ENCODE measurements around the gene PNLDC1. TPM values are rescaled to one million over a fixed set of nuclear protein-coding genes. Genes with fewer than 3 reads are reported as not detected.
"Not testable (repeated sequence)": the region's sequence is repeated elsewhere in the genome, so short reads cannot be mapped to it uniquely, and the experiment has no call there.

PNLDC1 gene
- total RNA-seq, 2 donors from 2014 or later, result 0.74 to 0.82 TPM

DNA sequence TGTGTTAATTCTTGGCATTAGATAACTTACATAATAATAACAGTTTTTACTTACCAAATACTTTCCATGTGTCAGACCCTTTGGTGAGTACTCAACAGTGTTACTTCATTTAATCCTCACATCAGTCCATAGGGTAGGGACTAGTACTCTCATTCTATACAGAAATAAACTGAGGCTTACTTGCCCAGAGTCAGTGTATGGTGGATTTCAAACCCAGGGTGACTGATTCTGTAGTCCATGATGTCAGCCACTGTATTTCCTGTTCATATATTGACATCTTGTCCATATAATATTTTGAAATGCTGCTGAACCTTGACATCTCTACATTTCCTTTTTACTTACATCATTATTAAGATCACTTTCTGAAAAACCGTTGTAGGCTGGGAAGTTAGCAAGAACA is 2.5 kb upstream of the PNLDC1 start:
- Mint-ChIP-seq H3K9me3 (no peaks in the 10 kb centered on the region), H3K27ac (no peak overlapping the region), H3K4me1 (peaks cover 18% of the 10 kb centered on the region), H3K36me3 (ENCODE audit: low read depth) (peaks cover 69% of the 10 kb centered on the region), H3K4me3 (no peak overlapping the region), H3K27me3 (no peaks in the 10 kb centered on the region)
- ATAC-seq (replicated peaks), result no peak

DNA sequence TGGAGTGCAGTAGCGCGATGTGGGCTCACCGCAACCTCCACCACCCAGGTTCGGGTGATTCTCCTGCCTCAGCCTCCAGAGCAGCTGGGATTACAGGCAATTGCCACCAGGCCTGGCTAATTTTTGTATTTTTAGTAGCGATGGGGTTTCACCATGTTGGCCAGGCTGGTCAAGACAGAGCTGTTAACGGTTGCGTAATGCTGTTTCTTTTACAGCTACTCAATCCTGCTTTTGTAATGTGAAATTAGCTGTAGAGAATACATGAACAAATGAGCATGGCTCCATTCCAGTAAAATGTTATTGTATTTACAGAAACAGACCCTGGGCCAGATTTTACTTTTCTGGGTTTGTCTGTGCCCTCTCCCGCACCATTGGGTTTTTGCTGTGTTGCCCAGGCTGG is 1.9 kb downstream of the PNLDC1 start:
- Mint-ChIP-seq H3K36me3 (ENCODE audit: low read depth) (peaks cover 25% of the 10 kb centered on the region), H3K4me1 (peaks cover 6% of the 10 kb centered on the region), H3K27me3 (no peaks in the 10 kb centered on the region), H3K4me3 (no peak overlapping the region), H3K9me3 (no peaks in the 10 kb centered on the region), H3K27ac (no peak overlapping the region)
- no peak for ATAC-seq (replicated peaks)

DNA sequence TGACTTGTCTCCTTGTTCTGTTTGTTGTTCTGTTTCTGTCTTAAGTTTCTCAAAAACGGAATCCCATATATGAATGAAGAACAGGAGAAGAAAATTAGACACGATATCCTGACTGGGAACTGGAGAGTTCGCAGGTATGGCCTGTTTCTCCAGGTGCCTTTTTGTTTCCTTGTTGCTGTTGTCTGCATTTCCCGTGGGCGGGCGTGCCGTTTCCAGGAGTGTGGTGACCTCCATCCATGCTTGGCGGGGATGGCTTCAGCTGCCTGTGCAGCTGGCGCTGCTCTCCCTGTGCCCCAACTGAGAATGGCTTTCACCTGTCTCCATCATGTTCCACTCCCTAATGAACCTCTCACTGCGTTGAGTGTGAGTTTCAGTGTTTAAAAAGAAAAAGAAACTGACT is 4.4 kb downstream of the PNLDC1 start:
- Mint-ChIP-seq H3K4me3 (no peak overlapping the region), H3K36me3 (ENCODE audit: low read depth) (no peaks in the 10 kb centered on the region), H3K27ac (peak overlapping the region; percentile 32), H3K9me3 (no peaks in the 10 kb centered on the region), H3K4me1 (no peaks in the 10 kb centered on the region), H3K27me3 (no peaks in the 10 kb centered on the region)
- no peak for ATAC-seq (replicated peaks)

DNA sequence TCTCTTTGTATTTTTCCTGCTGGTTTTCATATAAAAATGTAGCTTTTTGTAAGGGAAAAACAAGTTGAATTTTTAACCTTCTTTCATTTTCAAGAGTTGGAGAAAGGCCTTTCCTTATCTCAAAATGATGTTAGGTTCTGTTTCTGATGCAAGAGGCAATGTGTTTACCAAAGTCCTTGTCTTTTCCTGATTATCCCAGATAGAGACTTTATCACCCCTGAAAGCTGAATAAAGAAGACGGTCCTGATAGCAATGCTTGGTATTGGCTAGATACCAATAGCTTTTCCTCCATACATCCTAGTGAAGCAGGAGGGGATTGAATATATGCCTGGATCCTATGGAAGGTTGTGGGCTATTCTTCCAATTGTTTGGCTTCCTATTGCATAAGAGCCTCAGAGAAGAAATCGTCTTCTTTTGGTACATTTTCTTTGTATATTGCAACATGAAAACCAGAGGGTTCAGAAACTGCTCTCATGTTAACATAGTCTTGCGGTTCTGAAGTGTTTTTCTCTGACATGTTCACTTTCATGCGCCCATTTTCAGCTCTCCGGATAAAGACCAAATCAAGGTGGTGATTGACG is 5.5 kb downstream of the PNLDC1 start:
- ATAC-seq (replicated peaks), result no peak

DNA sequence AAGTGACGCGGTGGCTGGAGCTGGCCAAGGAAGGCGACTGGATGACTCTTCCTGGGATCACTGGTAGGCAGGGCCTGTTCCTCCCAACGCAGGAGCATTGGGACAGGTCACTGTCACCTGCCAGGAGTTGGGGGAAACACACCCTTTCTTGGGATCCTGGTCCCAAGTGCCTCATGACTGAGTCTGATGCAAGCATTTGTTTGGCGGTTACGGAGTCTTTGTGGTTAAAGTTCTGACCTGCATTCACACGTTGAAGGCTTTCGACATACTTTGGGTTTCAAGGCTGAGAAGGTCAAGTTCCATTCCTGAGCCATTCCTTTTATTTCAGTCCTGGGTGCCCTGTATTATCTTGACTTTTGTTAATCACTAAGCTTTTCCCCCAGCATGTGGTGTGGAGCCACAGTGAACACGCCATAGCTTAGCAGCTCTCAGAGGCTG is 6.0 kb downstream of the PNLDC1 start:
- Mint-ChIP-seq H3K4me3 (no peak overlapping the region), H3K27me3 (no peaks in the 10 kb centered on the region), H3K36me3 (ENCODE audit: low read depth) (no peaks in the 10 kb centered on the region), H3K4me1 (no peaks in the 10 kb centered on the region), H3K9me3 (no peaks in the 10 kb centered on the region), H3K27ac (no peak overlapping the region)
- no peak for ATAC-seq (replicated peaks)

More for the DNA sequence above, 5.5 kb downstream of the PNLDC1 start:
- Mint-ChIP-seq H3K27ac (no peak overlapping the region), H3K27me3 (no peaks in the 10 kb centered on the region), H3K9me3 (no peaks in the 10 kb centered on the region), H3K4me3 (no peak overlapping the region), H3K4me1 (no peaks in the 10 kb centered on the region), H3K36me3 (ENCODE audit: low read depth) (no peaks in the 10 kb centered on the region)

DNA sequence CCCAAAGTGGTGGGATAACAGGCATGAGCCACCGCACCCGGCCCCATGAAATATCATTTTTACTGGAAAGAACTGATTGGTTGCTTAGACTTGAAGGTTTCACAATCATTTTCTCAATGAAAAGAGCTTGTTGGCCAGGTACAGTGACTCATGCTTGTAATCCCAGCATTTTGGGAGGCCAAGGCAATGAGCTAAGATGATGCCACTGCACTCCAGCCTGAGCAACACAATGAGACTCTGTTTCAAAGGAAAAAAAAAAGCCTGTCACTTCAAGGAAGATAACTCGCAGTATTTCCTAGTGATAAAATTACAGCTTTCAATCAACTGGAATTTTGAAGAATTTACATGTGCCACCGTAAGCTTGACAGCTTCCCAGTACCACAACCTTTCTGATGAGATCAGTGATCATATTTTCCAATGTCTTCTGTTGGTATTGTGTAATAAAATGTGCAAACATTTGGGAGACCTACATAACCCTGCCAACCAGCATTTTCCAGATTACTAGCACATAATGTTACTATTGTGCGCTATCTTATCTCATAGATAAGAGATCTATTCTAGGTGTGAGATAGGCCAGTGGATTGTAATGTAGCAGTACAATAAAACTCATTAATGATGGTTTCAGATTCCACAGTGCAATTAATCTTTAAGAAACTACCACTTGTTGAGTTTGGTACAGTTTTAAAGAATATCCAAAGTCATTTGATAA is 7.2 kb downstream of the PNLDC1 start:
- Mint-ChIP-seq H3K27me3 (no peaks in the 10 kb centered on the region), H3K9me3 (no peaks in the 10 kb centered on the region), H3K27ac (no peak overlapping the region), H3K36me3 (ENCODE audit: low read depth) (no peaks in the 10 kb centered on the region), H3K4me1 (no peaks in the 10 kb centered on the region), H3K4me3 (no peak overlapping the region)
- ATAC-seq (replicated peaks), result no peak

DNA sequence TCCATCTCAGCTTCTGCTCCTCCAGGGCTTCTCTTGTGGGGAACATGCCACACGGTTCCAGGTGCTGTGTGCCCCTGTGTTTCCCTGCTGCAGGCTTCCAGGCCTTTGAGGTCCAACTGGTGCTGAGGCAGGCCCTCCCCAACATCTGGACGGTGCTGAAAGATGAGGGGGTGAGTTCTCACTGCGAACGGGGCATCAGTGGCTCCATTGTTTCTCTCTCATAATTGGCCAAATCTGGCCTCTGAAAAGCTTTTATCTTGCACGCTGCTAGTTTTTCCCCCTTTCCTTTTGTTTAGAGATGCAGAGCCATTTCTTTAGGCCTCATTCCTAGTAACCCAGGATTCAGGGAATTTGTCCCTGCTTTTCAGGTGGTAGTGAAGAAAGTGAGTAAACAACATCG is 8.6 kb downstream of the PNLDC1 start:
- H3K4me1 Mint-ChIP-seq, result no peaks in the 10 kb centered on the region
- ATAC-seq (replicated peaks), result no peak
- no peaks in the 10 kb centered on the region for H3K27me3 Mint-ChIP-seq
- H3K36me3 Mint-ChIP-seq (ENCODE audit: low read depth), result no peaks in the 10 kb centered on the region
- no peak overlapping the region for H3K4me3 Mint-ChIP-seq
- no peaks in the 10 kb centered on the region for H3K9me3 Mint-ChIP-seq
- no peak overlapping the region for H3K27ac Mint-ChIP-seq

DNA sequence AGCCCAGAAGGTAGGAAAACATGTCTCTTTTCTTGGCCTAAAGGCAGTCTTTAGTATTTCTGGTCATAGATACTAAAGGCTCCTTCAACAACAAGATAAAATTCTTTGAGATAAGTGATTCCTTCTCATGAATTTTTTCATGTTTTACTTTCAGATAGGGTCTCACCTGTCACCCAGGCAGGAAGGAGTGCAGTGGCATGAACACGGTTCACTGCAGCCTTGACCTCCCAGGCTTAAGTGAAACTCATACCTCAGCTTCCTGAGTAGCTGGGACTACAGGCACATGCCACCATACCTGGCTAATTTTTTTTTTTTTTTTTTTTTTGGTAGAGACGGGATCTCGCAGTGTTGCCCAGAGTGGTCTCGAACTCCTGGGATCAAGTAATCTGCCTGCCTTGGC is 9.1 kb downstream of the PNLDC1 start:
- Mint-ChIP-seq H3K27ac (no peak overlapping the region), H3K4me3 (no peak overlapping the region), H3K9me3 (no peaks in the 10 kb centered on the region), H3K27me3 (no peaks in the 10 kb centered on the region), H3K36me3 (ENCODE audit: low read depth) (no peaks in the 10 kb centered on the region), H3K4me1 (no peaks in the 10 kb centered on the region)
- no peak for ATAC-seq (replicated peaks)

DNA sequence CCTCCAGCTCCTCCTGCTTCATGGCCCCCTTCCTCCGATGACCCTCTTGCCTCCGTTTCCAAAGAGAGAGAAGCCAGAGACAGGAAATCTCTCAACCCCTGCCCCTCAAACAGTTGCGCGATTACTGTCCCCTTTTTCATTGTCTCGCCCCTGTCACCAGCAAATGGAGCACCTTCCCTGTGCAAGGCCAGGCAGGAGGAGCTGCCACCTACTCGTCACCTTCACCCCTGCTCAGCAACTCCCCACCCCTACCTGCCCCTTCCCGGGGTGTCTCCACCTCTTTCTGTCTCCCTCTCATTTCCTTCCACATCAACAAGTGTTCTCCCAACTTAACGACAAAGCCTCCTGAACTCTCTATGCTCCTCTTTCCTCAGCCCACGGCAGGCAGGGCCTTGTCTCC is 13.7 kb downstream of the PNLDC1 start:
- H3K4me3 Mint-ChIP-seq, result no peak overlapping the region
- H3K4me1 Mint-ChIP-seq, result no peaks in the 10 kb centered on the region
- H3K27me3 Mint-ChIP-seq, result no peaks in the 10 kb centered on the region
- no peak for ATAC-seq (replicated peaks)
- H3K27ac Mint-ChIP-seq, result no peak overlapping the region
- H3K36me3 Mint-ChIP-seq (ENCODE audit: low read depth), result no peaks in the 10 kb centered on the region
- H3K9me3 Mint-ChIP-seq, result no peaks in the 10 kb centered on the region

DNA sequence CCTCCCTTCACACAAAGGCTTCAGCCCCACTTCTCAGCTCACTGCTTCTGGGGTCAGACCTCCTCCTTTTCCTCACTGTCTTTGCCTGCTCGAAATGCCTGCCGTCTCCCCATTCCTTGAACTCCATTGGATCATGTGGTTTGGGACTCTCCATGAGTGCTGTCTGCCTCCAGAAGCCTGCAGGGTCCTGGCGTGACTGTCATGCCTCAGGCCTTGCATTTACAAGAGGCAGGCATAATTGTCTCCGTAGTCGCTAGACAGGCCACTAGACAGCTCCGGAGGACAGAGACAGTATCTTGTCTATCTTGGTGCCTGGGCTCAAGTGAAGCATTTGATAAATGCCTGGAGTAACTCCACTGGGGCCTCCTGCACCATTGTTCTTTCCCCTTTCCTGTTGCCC is 15.3 kb downstream of the PNLDC1 start:
- Mint-ChIP-seq H3K36me3 (ENCODE audit: low read depth) (no peaks in the 10 kb centered on the region), H3K27ac (no peak overlapping the region)

DNA sequence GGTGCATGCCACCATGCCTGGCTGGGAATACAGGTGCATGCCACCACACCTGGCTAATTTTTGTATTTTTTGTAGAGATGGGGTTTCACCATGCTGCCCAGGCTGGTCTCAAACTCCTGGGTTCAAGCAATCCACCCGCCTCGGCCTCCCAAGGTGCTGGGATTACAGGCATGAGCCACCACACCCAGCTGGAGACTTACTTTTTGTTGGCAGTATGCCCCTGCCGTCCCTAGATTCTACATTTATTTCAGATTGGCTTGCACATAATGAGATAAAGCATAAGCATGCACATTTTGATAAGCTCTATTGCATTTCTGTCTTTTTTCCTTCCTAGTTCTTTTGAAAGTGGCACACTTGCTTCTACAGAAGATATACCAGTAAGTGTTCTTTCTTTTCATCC is 16.7 kb downstream of the PNLDC1 start:
- ATAC-seq (replicated peaks), result not testable (repeated sequence)

More for the DNA sequence above, 15.3 kb downstream of the PNLDC1 start:
- H3K4me3 Mint-ChIP-seq, result no peak overlapping the region
- H3K4me1 Mint-ChIP-seq, result peaks cover 11% of the 10 kb centered on the region
- H3K27me3 Mint-ChIP-seq, result no peaks in the 10 kb centered on the region
- no peaks in the 10 kb centered on the region for H3K9me3 Mint-ChIP-seq
- ATAC-seq (replicated peaks), result no peak

DNA sequence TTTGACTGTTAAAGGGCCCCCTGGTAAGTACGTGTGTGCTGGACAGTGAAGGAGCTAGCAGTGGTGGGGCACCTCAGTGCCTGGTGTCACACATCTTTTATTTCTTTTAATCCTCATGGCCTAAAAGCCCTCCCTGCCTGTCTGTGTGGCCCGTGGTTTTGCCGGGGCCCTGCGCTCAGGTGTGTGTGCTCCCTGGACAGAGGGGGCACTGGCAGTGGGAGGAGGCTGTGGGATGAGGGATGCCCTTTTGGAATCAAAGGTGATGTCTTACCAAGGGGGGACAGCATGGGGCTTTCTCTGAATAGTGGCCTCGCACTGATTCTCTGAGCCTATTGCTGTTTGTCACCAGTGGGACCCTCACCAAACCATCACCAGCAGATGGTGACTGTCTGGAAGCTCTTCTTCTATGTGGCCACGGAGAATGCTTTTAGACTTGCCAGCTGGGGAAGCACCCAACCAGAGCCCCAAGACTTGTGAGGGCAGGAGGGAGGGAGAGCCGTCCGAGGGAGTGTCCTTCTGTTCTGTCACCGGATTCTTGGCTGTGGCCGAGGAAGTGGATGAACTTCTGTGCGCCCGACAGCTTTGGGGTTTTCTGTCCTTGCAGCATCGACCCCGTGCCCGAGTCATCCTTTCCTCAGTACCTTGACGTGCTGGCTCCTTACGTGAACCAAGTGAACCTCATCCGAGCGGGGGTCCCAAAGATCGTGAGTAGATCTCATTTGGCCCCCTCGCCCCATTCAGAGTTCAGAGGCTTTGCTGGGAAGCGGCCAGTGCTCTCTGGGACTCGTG is 18.1 kb downstream of the PNLDC1 start:
- no peak for ATAC-seq (replicated peaks)
- no peaks in the 10 kb centered on the region for H3K9me3 Mint-ChIP-seq
- H3K4me1 Mint-ChIP-seq, result peaks cover 15% of the 10 kb centered on the region
- H3K27me3 Mint-ChIP-seq, result no peaks in the 10 kb centered on the region
- H3K27ac Mint-ChIP-seq, result no peak overlapping the region
- H3K4me3 Mint-ChIP-seq, result no peak overlapping the region
- H3K36me3 Mint-ChIP-seq (ENCODE audit: low read depth), result no peaks in the 10 kb centered on the region

More for the DNA sequence above, 16.7 kb downstream of the PNLDC1 start:
- H3K27me3 Mint-ChIP-seq; H3K9me3 Mint-ChIP-seq; H3K4me3 Mint-ChIP-seq; H3K36me3 Mint-ChIP-seq (ENCODE audit: low read depth); H3K27ac Mint-ChIP-seq: not testable (repeated sequence)
- H3K4me1 Mint-ChIP-seq, result peaks cover 15% of the 10 kb centered on the region

DNA sequence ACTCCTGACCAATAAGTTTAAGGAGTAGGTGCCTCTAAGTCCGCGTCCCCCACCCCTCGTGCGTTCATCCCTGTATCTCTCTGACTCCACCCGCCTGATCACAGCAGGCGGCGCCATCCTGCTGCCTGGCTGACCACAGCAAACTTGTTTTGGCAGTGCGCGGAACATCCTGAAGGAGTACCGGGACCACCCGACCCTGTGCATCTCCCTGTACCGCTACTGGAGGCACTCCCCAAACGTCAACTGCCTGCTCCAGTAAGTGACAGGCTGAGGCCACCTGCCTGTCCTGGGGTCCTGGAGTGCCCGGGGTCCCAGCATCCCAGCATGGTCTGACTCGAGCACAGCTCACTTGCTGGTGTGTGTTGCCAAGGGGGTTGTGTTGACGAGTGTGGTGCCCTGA is 19.0 kb downstream of the PNLDC1 start:
- Mint-ChIP-seq H3K4me3 (peak overlapping the region; percentile 73), H3K27me3 (no peaks in the 10 kb centered on the region), H3K36me3 (ENCODE audit: low read depth) (no peaks in the 10 kb centered on the region), H3K9me3 (no peaks in the 10 kb centered on the region), H3K27ac (peak overlapping the region; percentile 81), H3K4me1 (peaks cover 15% of the 10 kb centered on the region)
- no peak for ATAC-seq (replicated peaks)

DNA sequence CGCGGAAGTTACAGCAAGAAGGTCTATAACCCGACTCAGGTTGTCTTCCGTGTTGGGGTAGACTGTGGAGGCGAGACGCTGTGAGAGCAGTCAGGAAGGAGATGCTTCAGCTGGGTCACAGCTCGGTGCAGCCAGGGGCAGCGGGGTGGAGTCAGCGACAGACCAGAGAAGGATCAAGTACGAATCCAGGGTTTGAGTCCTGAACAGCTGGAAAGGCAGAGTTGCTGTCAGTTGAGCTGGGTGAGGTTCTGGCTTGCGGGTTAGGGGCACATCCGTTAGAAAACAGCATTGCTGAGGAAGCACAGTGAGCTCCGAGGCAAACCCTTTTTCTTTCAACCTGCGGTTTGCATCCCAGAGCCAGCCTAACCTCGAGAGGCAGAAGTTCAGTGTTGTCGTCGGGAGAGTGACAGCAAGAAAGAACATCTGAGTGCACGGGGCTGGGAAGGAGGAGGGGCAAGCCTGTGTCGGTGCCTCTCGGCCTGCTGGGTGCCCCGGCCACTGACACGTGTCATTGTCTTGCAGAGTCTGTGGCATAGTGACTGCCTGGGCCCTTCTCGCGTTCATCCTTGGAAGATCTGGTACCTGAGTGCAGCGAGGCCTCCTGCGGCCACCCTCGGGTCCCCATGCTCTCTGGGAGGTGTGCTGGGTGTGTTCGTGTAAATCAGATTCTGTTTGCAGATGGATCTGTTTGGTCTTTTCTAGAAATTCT is 20.0 kb downstream of the PNLDC1 start:
- H3K4me3 Mint-ChIP-seq, result peak overlapping the region; percentile 73
- ATAC-seq (replicated peaks), result peak; percentile 84
- H3K27me3 Mint-ChIP-seq, result no peaks in the 10 kb centered on the region
- H3K4me1 Mint-ChIP-seq, result peaks cover 15% of the 10 kb centered on the region
- no peaks in the 10 kb centered on the region for H3K36me3 Mint-ChIP-seq (ENCODE audit: low read depth)
- H3K27ac Mint-ChIP-seq, result peak overlapping the region; percentile 81
- H3K9me3 Mint-ChIP-seq, result no peaks in the 10 kb centered on the region
